Measurements from ENCODE around the gene RFX7. TPM values are rescaled to one million over a fixed set of nuclear protein-coding genes. Genes with fewer than 3 reads are reported as not detected.

RFX7 gene
- total and polyA plus RNA-seq, 2 of the 4 experiments (the other 2 are of a cell fraction) = 4.1 to 10.6 TPM

- in situ Hi-C loops (cut with MboI; ENCODE audit: low sequenced_read_pairs) = no loop called here
Observed at GRCh38 chr15:56184516-56184915, 59.2 kb downstream of the RFX7 start.

More at GRCh38 chr15:56184516-56184915, 59.2 kb downstream of the RFX7 start:
- Histone ChIP-seq H3K79me1 (ENCODE audit: low read depth in 1 of 2, low read length in 2 of 2) (peaks cover 24 to 43% of the 10 kb centered on the region in 2 experiments), H2AK5ac (ENCODE audit: low read depth, low read length) (no peak overlapping the region), H3K23ac (ENCODE audit: low read depth, low read length) (no peak overlapping the region), H3K4me1 (ENCODE audit: control insufficient read depth, insufficient read depth, low read length) (no peaks in the 10 kb centered on the region), H4K8ac (ENCODE audit: low read depth in 2 of 2, low read length in 2 of 2) (no peak overlapping the region), H3K18ac (ENCODE audit: low read depth, low read length) (no peak overlapping the region), H3K4me3 (ENCODE audit: insufficient read depth, low read depth, low read length) (no peak overlapping the region), H3K9ac (ENCODE audit: low read depth, low read length) (no peak overlapping the region), H3K56ac (ENCODE audit: extremely low read depth, insufficient read depth, low read length) (no peak overlapping the region), H3K9me3 (ENCODE audit: control insufficient read depth, insufficient read depth, low read length) (no peaks in the 10 kb centered on the region), H2BK20ac (ENCODE audit: low read depth, low read length) (no peak overlapping the region), H3K36me3 (ENCODE audit: control insufficient read depth, insufficient read depth, low read length) (no peaks in the 10 kb centered on the region), H3K4me2 (ENCODE audit: low read depth, low read length) (no peak overlapping the region), H3K14ac (replicated peaks; ENCODE audit: low read depth, low read length) (no peak overlapping the region), H3K27me3 (ENCODE audit: control insufficient read depth, insufficient read depth, low read length) (no peaks in the 10 kb centered on the region), H4K20me1 (ENCODE audit: insufficient read depth, low read length) (peaks cover 27% of the 10 kb centered on the region), H4K91ac (ENCODE audit: insufficient read depth, low read depth, low read length) (no peak overlapping the region), H2BK15ac (ENCODE audit: low read depth, low read length) (no peak overlapping the region), H2BK120ac (ENCODE audit: low read depth, low read length) (no peak overlapping the region), H4K5ac (ENCODE audit: low read depth, low read length) (no peak overlapping the region), H3K27ac (ENCODE audit: insufficient read depth, low read length) (no peak overlapping the region), H3K4ac (ENCODE audit: low read depth, low read length) (no peak overlapping the region), H3K9me1 (ENCODE audit: insufficient read depth, low read length) (0 out of 2 replicates have a peak, but pooled peaks cover 2% of the 10 kb centered on the region), H2AK9ac (replicated peaks; ENCODE audit: low read depth, low read length, poor library complexity) (no peak overlapping the region), H2AFZ (replicated peaks; ENCODE audit: low read length, poor library complexity) (no peak overlapping the region), H2BK5ac (ENCODE audit: low read depth, low read length, poor library complexity, severe bottlenecking) (no peak overlapping the region)
- no peak for ATAC-seq (ENCODE audit: low read depth)
- ChIA-PET CTCF (no interaction called here), POLR2A (ENCODE audit: unreplicated experiment) (no interaction called here)
- BruUV-seq (replicated peaks) = no TSS peak
- TF ChIP-seq POLR2A (IDR thresholded peaks at IDR 0.05; ENCODE audit: low read depth, low read length) = no peak
- no peak for TF ChIP-seq MAFK (IDR thresholded peaks at IDR 0.05; ENCODE audit: low read depth, low read length)
- no peak for TF ChIP-seq MXI1 (IDR thresholded peaks at IDR 0.05; ENCODE audit: borderline replicate concordance, low read depth, low read length)
- TF ChIP-seq CHD1 (IDR thresholded peaks at IDR 0.05; ENCODE audit: low read depth, low read length) = no peak
- no CpG with 5 or more reads among the region's 3 CpGs for WGBS, 2 experiments (ENCODE audit: extremely low coverage in 2 of 2, insufficient read length in 1 of 2)
- dilution Hi-C loops (cut with HindIII; ENCODE audit: low sequenced_read_pairs, unreplicated experiment) (no loop called here), intact Hi-C loops (cut with micrococcal nuclease) (no loop called here)
- no peak for DNase-seq
